Left lobe of liver (tissue), 2 donors: ENCODE measurements around the gene PDXK. TPM values are rescaled to one million over a fixed set of nuclear protein-coding genes. Genes with fewer than 3 reads are reported as not detected.

ENCODE experiments used
- ATAC-seq: fragments of 200-7000 bp; cut with Tn5 transposase; one replicate; pipeline ENCODE4 v1.9.1; 2020; ENCODE audit warnings: mild to moderate bottlenecking, moderate library complexity
- DNase-seq: peaks from one replicate; pipeline ENCODE4 v3.0.0-alpha.2; 2020; ENCODE audit warnings: low spot score
- total RNA-seq: library from RNA; stranded (reverse); gene quantifications from one replicate; pipeline ENCODE4 v1.2.1, GENCODE V29; 2021
- donor health status: DM: no; HTN: no; CAD: no; lungs with moderate emphysema.
- donor health status: DM: no; HTN: yes; CAD: no.

PDXK gene
- total RNA-seq, 1 donor from 2014 or later: 61.1 TPM

DNA sequence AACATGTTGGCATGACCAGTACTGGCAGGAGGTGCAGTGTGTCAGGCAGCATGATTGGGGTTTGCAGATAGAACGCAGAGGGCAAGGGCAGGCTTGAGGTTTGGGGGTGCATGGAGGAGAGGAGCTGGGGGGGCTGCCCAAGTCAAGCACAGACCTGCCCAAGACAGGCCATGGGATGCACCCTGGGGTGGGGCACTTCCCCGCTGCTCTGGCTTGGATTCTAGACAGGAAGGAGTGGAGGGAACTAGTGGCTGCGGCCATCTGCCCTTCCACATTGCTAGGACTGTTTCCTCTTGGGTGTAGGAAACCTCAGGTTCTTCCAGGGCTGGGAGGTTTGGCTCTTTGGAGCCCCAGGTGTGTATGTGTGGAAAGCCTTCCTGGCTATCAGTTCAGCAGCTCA is 3.0 kb downstream of the PDXK start:
- ATAC-seq: no peak
- no peak for DNase-seq

GRCh38 chr21:43723648-43724047 is 4.7 kb downstream of the PDXK start:
- ATAC-seq: no peak
- no peak for DNase-seq

DNA sequence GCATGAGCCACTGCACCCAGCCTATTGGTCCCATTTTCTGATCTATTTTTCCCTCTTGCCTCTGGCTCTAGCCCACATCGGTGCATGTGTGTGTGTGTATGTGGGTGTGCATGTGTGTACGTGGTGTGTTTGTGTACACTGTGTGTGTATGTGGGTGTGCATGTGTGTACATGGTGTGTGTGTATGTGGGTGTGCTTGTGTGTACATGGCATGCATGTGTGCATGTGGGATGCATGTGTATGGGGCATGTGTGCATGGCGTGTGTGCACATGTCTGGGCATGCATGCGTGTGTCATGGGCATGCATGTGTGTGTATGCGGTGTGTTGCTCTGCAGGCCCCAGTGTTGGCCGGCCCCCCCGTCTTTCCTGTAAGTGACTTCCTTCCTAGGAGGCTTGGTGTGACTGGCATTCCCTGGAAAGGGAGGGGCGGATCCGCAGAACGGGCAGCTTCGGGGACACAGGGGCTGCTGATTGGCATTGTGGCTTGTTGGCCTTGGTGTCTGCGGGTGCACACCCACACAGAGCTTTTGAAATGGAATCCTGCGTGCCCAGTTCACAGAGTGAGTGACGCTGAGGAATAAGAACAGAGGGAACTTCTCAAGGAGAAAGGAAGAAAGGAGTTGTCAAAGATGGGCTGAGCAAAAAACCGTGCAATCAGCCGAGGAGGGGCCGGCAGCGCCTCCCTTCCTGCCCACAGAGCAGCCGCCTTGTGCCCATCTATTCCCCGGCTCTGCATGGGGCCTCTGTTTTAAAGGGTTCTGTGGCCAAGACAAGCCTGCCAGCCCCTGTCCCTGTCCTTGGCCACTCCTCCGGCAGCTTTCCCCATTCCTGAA is 8.0 kb downstream of the PDXK start:
- ATAC-seq (no peak), DNase-seq (no peak)

DNA sequence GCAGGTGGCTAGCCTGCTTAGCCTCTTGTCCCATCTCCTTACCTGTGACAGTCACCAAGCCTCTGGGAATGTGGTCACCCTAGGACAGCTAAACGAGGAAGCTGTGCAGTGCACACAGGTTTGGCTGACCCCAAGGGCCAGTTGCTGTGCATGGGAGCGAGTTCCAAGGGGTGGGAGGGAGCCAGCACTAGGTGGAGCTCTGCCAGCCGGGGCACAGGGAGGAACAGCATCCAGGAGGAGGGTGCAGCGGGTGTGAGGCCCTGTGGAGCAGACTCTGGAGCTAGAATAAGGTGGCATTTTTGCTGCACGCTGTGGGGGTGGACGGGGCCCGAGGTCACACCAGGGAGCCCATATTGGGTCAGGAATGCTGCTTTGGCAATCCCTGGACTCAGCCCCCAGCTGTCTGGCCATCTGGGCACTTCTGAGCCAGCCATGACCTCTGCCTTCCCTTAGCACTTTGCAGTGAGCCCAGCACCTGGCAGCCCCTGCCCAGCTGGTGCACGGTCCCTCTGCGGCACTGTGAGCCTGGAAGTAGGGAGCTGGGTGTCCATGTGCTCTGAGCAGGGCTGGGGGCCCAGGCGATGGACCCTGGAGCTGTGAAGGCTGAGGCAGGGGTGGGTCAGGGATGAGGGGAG is 8.7 kb downstream of the PDXK start:
- ATAC-seq (peak; percentile 64), DNase-seq (peak; percentile 94)

- ATAC-seq: peak; percentile 42
- DNase-seq: peak; percentile 75
These were observed 9.2 kb downstream of the PDXK start for GRCh38 chr21:43728154-43728466.

DNA sequence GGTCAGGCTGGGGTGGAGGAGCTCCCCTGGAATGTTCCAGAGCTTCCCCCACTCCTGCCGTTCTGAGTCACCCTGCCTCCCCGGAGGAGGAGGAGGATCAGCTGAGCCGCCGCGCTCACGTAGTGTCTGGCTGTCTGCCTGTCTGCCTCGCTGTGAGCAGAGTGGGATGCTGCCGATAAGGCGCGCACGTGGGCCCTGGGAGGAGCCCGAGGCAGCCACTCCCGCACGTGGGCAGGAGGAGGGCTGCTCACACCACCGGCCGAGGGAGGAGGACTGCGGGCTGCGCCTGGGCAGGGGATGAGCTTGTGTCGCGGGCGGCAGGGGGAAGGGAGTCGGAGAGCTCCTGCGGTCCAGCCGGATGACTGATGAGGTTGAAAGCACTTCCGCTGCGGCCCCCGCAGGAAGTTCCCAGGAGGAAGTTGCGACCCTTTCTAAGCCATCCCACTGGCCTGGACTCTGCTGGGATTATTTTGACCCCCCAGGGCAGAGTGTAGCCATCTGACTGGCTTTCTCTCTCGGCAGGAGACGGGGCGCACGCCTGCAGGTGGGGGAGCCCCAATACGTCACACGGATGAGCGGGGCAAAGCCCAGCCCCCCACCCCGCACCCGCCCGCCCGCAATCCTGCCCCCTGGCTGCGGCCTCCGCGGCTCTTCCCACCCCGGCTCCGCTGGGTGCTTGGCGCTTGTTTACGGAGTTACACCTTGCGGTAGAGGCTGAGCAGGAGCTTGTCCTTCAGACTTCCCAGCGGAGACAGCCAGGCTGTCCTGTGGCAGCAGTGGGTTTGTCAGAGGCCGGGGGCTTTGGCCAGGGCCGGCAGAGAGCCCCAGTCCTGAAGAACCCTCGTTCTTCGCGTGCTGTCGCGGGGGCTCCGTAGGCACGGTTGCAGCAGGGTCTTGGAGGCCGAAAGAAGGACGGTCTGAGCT is 9.8 kb downstream of the PDXK start:
- peak; percentile 70 for ATAC-seq
- DNase-seq: peak; percentile 96

DNA sequence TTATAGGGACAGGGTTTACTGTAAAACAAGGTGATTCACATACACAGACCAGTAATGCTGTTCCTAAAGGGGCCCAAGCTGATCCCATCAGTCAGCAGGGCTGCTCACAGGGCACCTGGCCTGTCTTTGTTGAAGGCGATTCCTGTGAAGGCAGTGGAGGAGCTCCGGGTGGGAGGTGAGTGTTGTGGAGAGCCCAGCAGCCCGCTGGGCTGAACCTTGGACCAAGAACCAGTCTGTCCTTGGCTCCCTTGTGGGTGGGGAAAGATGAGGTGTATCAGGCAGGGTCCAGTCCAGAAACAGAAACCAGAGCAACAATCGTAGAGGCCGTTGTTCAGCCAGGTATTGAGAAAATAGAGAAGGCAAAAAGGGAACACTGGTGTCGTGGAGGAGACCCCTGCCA is 12.5 kb downstream of the PDXK start:
- DNase-seq: peak; percentile 74
- peak; percentile 31 for ATAC-seq

DNA sequence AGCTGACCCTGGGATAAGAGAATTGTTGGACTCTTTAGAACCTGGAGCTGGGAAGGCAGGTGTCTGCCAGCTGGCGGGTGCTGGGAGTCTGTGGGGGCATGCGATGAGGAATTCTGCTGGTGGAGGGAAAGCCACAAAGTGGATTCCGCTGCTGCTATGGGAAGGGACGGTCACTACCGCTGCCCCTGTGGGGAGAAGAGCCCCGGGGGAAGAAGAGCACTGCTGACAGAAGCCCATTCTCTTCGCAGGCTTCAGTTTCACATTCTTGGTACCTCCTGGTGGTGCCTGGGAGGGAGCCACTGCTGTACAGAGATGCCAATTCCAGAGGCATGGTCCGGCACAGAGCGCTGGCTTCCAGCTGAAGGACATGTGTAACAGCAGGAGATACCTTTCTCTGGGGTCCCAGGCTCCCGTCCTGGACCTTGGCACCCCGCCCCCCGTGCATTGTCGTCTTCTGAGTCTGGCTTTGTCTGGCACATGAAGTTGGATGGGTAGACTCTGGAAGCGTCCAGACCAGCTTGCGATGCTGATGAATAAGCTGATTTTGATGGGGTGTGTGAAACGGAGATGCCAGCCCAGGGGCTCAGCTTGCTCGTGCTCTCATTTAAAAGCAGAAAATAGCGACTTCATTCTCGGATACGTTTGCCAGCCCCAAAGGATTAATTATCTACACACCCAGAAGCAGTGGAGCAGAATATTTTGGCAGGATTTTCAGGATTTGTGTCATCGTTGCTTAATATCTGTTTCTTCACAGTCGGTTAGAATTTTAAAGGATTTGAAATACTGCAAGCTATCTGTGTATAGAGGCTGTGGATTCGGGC is 13.2 kb downstream of the PDXK start:
- ATAC-seq (no peak), DNase-seq (no peak)

- ATAC-seq: no peak
- DNase-seq: no peak
These were observed 14.1 kb downstream of the PDXK start for GRCh38 chr21:43733060-43733459.

DNA sequence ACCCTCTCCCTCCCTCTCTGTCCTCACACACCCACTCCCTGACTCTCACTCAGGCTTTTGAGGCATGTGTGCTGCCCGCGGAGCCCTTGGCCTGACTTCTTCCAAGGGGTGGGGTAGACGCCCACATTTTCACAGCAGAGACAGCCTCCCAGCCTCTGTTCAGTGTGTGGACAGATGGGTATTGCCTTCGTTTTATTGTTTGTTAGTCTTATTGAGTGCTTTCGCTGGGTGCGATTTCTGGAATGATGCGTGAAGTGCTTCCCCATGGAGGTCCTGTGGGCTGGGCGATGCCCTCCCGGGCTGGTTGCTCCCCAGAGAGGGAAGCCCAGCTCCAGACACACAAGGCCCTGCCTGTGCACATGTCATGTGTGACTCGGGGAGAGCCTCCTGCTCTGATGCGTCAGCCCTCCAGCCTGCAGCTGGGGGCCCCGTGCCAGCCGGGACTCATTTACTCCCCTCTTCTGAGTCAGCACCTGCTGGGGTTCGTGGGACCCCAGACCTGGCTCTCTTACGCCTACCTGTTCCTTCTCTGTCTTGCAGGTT is 14.7 kb downstream of the PDXK start:
- peak; percentile 0 for ATAC-seq
- no peak for DNase-seq

DNA sequence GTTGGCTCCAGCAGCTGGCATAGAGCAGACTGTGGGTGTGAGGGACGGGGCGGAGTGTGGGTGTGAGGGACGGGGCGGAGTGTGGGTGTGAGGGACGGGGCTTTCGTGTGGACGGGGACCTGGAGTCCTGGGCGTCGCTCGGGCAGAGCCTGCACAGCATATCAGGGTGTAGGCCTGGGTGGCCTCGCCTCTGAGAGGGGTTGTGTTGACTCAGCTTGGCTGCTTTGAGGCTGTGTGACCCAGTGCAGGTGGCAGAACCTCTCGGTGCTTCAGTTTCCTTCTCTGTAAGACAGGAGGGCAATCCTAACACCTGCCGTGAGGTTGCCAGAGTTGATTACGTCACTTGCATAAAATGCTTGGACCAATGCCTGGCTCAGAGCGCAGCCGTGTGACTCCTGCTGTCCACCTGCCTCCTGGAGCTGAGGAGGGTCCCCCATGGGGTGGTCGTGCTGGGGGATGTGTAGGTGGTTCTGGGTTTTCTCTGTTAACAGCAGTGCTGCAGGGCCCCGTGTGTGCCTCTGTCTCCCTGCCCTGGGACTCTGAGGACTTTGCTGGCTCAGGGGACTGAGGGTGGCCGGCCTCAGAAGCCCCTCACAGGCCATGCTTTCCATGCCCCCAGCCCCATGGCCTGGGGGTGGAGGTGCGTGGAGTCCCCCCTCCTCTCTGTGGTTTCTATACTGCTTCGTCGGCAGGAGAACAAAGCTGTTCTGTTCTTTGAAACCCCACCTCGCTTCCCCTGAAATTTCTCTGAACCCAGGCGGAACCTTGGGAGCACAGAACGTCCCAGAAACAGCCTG is 15.4 kb downstream of the PDXK start:
- ATAC-seq (peak; percentile 36), DNase-seq (peak; percentile 66)

DNA sequence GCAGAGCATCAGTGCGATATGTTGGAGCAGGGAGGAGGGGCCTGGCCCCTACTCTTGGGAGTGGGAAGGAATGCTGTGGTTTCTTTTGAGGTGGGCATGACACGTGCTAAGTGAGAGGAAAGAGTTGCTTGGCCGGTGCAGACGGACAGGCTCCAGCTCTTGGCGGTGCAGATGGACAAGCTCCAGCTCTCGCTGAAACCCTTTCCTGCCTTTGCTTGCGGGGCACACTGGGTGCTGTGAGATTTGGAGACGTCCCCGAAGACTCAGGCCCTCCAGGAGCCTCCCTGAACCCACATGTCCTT is 15.9 kb downstream of the PDXK start:
- ATAC-seq: no peak
- no peak for DNase-seq

GRCh38 chr21:43735236-43736091 is 16.5 kb downstream of the PDXK start:
- DNase-seq (no peak), ATAC-seq (no peak)

DNA sequence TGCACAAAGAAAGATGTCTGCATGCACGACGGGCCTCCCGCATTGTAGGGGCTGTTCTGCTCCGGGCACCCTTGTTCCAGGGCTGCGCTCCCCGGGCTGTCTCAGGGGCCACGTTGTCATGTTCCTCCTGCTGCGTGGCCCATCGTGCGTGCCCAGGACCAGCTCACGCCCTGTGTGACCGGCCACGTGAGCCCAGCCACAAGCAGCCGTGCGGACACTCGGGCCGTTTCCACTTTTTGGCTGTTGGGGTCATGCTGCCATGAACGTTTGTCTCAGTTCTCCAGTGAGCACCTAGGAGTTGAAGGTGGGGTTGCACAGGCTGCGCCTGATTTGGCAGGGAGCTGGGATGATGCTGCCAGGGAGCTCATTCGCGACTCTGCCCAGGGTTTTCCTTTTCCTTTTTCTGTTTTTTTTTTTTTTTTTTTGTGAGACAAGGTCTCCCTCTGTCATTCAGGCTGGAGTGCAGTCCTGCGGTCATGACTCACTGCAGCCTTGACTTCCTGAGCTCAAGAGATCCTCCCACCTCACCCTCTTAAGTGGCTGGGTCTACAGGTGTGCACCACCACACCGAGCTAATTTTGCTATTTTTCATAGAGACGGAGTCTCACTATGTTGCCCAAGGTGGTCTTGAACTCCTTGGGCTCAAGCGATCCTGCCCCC is 17.4 kb downstream of the PDXK start:
- DNase-seq (no peak), ATAC-seq (no peak)

DNA sequence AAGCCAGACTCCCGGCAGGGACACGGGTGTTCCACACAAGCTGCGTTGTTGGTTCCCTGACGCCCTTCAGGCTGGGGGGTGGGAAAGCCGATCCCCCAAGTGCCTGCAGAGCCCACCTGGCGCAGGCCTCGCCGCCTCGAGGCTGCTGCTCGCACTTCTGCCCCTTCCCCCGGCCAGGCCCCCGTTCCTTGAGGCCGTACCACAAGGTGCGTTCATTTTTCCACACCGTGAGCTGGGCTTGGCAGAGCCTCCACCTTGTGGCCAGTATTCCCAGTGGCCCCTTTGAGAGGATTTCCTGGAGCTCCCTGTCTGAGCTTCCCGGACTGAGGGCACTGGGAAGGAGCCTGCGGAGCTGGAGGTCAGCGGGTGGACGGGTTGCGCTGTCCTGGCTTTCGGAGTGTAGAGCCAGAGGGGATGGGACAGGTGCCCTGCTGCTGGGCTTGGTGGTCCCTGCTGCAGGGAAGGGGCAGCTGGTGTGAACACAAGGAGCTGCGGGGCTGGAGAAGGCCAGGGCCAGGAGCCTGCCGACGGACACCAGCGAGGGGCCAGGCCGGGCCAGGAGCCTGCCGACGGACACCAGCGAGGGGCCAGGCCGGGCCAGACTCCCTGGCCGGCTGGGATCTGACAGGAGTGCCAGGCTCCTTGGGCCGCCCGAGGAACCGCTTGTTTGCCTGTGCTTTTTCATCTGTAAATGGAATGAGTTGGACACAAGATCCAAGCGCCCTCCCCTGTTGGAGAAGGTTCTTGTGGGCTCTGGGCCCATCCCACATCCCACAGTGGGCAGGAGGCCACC is 18.4 kb downstream of the PDXK start:
- DNase-seq (no peak), ATAC-seq (no peak)

DNA sequence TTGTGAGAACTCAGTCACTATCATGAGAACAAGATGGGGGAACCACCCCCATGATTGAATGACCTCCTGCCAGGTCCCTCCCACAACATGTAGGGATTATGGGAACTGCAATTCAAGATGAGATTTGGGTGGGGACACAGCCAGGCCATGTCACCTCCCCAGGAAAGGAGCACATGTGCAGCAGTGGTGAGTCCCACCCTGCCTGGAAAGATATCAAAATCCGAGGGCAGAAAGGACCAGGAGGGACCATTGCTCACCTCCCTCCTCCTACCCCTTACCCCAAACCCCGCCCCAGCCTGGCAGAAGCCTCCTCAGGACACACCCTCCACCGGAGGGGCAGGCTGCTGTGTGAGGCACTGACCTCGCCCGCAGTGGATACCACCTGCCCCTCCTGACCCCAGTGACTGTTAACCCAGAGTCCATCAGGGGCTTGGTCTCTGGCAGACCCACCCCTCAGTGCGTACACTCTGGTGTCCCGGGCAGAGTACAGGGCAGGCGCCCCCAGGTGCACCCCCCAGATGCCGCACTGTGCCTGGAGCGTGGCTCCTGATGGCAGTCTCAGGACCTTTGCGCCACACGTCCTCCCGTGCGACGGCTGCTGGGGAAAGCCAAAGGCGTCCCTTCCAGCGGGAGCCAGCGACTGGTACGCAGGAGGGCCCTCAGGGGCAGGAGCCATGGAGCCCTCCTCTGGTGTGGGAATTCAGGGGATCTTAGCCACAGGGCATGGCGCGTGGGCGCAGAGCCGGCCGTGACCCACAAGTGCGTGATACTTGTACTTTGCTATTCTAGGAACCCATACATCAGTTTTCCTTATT is 20.9 kb downstream of the PDXK start:
- ATAC-seq: peak; percentile 1
- no peak for DNase-seq
